ENCODE data around the gene NEK5. TPM values are rescaled to one million over a fixed set of nuclear protein-coding genes. Genes with fewer than 3 reads are reported as not detected.

Gene NEK5
- total RNA-seq, 1 experiment from 2014 or later: 0.07 TPM

- Histone ChIP-seq H3K4me3 (ENCODE audit: low read length) (no peak overlapping the region), H3K27me3 (ENCODE audit: low read length) (no peaks in the 10 kb centered on the region), H4K20me1 (ENCODE audit: low read length) (no peaks in the 10 kb centered on the region), H3K9me3 (ENCODE audit: low read length) (no peaks in the 10 kb centered on the region), H3K4me2 (ENCODE audit: low read length) (no peak overlapping the region), H2AFZ (ENCODE audit: low read length) (no peak overlapping the region), H3K27ac (ENCODE audit: low read length) (no peak overlapping the region), H3K9me2 (replicated peaks; ENCODE audit: low read length) (no peaks in the 10 kb centered on the region), H3K4me1 (ENCODE audit: insufficient read depth, low read length) (no peaks in the 10 kb centered on the region), H3F3A (ENCODE audit: low read length, unreplicated experiment) (no peaks in the 10 kb centered on the region), H3K36me3 (ENCODE audit: low read depth, low read length) (no peaks in the 10 kb centered on the region), H3K9ac (ENCODE audit: low read length) (no peak overlapping the region), H3K79me2 (ENCODE audit: low read length) (no peaks in the 10 kb centered on the region)
- DNase-seq (no peak), ATAC-seq (no peak)
- POLR2A ChIA-PET (ENCODE audit: unreplicated experiment): no interaction called here
- TF ChIP-seq, protein P1, sequence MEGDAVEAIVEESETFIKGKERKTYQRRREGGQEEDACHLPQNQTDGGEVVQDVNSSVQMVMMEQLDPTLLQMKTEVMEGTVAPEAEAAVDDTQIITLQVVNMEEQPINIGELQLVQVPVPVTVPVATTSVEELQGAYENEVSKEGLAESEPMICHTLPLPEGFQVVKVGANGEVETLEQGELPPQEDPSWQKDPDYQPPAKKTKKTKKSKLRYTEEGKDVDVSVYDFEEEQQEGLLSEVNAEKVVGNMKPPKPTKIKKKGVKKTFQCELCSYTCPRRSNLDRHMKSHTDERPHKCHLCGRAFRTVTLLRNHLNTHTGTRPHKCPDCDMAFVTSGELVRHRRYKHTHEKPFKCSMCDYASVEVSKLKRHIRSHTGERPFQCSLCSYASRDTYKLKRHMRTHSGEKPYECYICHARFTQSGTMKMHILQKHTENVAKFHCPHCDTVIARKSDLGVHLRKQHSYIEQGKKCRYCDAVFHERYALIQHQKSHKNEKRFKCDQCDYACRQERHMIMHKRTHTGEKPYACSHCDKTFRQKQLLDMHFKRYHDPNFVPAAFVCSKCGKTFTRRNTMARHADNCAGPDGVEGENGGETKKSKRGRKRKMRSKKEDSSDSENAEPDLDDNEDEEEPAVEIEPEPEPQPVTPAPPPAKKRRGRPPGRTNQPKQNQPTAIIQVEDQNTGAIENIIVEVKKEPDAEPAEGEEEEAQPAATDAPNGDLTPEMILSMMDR (conservative IDR thresholded peaks at IDR 0.05; ENCODE audit: low read depth, low read length): no peak
- no TSS peak for BruUV-seq (replicated peaks)
- CTCF ChIA-PET: no interaction called here
- intact Hi-C loops (cut with micrococcal nuclease): no loop called here
Observed at GRCh38 chr13:52053460-52053859, 75.4 kb downstream of the NEK5 start.

DNA sequence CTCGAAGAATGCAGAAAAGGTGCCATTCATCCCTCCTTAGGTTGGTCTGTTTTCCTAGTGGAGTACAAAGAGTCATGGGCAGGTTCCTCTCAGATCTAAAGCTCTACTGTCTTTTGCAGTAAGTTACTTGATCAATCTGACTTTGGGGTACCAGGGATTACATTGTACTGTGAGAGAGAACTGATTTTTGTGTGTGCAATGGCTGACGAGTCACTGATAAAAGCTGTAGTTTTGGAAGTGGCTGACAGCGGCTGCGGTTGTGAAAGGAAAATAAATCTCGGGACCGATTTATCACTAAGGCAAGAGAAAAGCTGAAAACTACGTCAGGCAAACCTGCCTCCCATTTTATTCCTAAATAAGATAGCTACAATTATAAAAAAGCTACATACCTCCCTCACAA lies 77.5 kb downstream of the NEK5 start:
- Histone ChIP-seq H3F3A (ENCODE audit: low read length, unreplicated experiment) (no peaks in the 10 kb centered on the region), H3K79me2 (ENCODE audit: low read length) (no peaks in the 10 kb centered on the region), H3K36me3 (ENCODE audit: low read depth, low read length) (no peaks in the 10 kb centered on the region), H3K9me3 (ENCODE audit: low read length) (no peaks in the 10 kb centered on the region), H3K27ac (ENCODE audit: low read length) (no peak overlapping the region), H3K9ac (ENCODE audit: low read length) (no peak overlapping the region), H3K4me3 (ENCODE audit: low read length) (no peak overlapping the region), H3K4me1 (ENCODE audit: insufficient read depth, low read length) (no peaks in the 10 kb centered on the region), H2AFZ (ENCODE audit: low read length) (no peak overlapping the region), H4K20me1 (ENCODE audit: low read length) (no peaks in the 10 kb centered on the region), H3K4me2 (ENCODE audit: low read length) (no peak overlapping the region), H3K9me2 (replicated peaks; ENCODE audit: low read length) (no peaks in the 10 kb centered on the region), H3K27me3 (ENCODE audit: low read length) (no peaks in the 10 kb centered on the region)
- CTCF ChIA-PET: no interaction called here
- BruUV-seq (replicated peaks): no TSS peak
- TF ChIP-seq EZH2phosphoT487 (IDR thresholded peaks at IDR 0.05; ENCODE audit: borderline replicate concordance, low read length): no peak
- no peak for TF ChIP-seq EZH2 (IDR thresholded peaks at IDR 0.05; ENCODE audit: low read length, unreplicated experiment)
- ATAC-seq (no peak), DNase-seq (no peak)
- POLR2A ChIA-PET (ENCODE audit: unreplicated experiment): no interaction called here
- intact Hi-C loops (cut with micrococcal nuclease): no loop called here

DNA sequence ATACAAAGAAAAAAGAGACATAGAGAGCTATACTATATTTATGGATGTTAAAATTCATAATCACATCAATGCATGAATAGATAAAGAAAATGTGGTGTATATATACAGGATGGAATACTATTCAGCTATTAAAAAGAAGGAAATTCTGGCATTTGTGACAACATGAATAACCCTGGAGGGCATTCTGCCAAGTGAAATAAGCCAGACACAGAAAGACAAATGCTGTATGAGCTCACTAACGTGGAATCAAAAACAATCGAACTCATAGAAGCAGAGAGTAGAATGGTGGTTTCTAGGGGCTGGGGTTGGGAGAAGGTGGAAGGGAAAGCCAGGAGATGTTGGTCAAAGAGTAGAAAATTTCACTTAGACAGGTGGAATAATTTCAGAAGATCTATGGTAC lies 80.4 kb downstream of the NEK5 start:
- ATAC-seq: no peak
- no TSS peak for BruUV-seq (replicated peaks)
- CTCF ChIA-PET: no interaction called here

More for the DNA sequence above, 80.4 kb downstream of the NEK5 start:
- Histone ChIP-seq H3F3A (ENCODE audit: low read length, unreplicated experiment) (no peaks in the 10 kb centered on the region), H3K4me1 (ENCODE audit: insufficient read depth, low read length) (no peaks in the 10 kb centered on the region), H2AFZ (ENCODE audit: low read length) (no peak overlapping the region), H4K20me1 (ENCODE audit: low read length) (no peaks in the 10 kb centered on the region), H3K9me3 (ENCODE audit: low read length) (no peaks in the 10 kb centered on the region), H3K27me3 (ENCODE audit: low read length) (no peaks in the 10 kb centered on the region), H3K9ac (ENCODE audit: low read length) (no peak overlapping the region), H3K9me2 (replicated peaks; ENCODE audit: low read length) (no peaks in the 10 kb centered on the region), H3K27ac (ENCODE audit: low read length) (no peak overlapping the region), H3K36me3 (ENCODE audit: low read depth, low read length) (no peaks in the 10 kb centered on the region), H3K79me2 (ENCODE audit: low read length) (no peaks in the 10 kb centered on the region), H3K4me2 (ENCODE audit: low read length) (no peak overlapping the region), H3K4me3 (ENCODE audit: low read length) (no peak overlapping the region)
- TF ChIP-seq, protein P1 (conservative IDR thresholded peaks at IDR 0.05; ENCODE audit: low read depth, low read length): no peak
- TF ChIP-seq EZH2phosphoT487 (IDR thresholded peaks at IDR 0.05; ENCODE audit: borderline replicate concordance, low read length): no peak
- no peak for TF ChIP-seq EZH2 (IDR thresholded peaks at IDR 0.05; ENCODE audit: low read length, unreplicated experiment)
- no peak for DNase-seq
- intact Hi-C loops (cut with micrococcal nuclease): no loop called here
- POLR2A ChIA-PET (ENCODE audit: unreplicated experiment): no interaction called here
